NCI-H345 (cell line): Measurements from ENCODE around the gene EEF1AKMT4.

Source experiments
- DNase-seq: peaks from one replicate; lab custom pipeline; 2025; lab: John Stamatoyannopoulos, UW

EEF1AKMT4 gene

DNA sequence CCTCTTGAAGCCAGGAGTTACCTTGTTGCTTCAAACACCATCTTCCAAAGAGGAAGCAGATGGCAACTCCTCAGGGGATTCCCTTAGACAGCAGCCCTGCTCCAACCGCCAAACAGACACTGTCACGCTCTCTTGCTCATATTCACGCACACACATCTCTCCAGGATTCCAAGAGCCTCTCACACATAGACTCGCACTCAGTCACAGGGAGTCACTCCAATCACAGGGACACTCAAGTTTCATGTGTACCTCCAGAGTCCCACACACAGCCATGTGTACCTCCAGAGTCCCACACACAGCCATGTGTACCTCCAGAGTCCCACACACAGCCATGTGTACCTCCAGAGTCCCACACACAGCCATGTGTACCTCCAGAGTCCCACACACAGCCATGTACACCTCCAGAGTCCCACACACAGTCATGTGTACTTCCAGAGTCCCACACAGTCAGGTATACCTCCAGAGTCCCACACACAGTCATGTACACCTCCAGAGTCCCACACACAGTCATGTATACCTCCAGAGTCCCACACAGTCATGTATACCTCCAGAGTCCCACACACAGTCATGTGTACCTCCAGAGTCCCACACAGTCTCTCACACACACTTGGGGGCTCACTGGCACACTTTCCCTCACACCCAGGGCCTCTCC lies 14.0 kb upstream of the EEF1AKMT4 start:
- DNase-seq, result peak; percentile 51

- DNase-seq, result no peak
These were observed 13.4 kb upstream of the EEF1AKMT4 start for GRCh38 chr3:184236033-184236410.

DNA sequence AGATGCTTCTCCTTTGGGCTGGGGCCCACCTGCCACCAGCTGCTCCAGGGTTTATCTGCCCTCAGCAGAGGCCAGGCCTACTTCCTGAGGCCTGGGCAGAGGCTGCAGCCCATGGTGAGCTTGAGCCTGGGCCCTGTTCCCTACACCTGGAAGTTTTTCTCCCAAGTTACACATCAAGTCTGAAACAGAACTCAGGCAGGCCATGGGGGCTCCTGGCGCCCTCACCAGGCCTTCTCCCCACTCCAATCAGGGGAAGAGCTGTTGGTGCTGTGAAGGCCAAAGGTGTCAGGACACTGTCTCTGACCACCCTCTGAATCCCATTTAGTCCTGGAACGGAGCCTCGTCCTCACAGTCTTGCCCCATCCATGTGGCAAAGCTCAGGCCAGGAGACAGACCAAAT lies 12.8 kb upstream of the EEF1AKMT4 start:
- DNase-seq, result no peak

- DNase-seq, result no peak
These were observed 12.3 kb upstream of the EEF1AKMT4 start for GRCh38 chr3:184237211-184237610.

DNA sequence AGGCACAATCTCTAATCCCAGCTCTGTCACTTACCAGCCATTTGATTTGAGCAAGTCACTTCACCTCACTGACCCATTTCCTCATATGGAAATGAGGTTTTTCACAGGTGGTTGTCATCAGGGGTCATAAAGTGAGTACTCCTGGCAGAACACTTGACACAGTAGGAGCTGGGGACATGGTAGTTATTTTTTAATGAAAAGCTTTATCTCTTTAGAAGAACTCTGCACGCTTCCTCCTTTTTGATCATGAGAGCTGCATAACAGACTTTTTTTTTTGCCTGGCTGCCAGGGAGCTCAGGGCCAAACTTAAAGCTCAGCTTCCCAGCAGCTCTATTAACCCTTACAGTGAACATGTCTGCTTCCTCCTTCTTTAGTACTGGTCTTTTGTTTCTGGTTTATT lies 11.7 kb upstream of the EEF1AKMT4 start:
- no peak for DNase-seq

DNA sequence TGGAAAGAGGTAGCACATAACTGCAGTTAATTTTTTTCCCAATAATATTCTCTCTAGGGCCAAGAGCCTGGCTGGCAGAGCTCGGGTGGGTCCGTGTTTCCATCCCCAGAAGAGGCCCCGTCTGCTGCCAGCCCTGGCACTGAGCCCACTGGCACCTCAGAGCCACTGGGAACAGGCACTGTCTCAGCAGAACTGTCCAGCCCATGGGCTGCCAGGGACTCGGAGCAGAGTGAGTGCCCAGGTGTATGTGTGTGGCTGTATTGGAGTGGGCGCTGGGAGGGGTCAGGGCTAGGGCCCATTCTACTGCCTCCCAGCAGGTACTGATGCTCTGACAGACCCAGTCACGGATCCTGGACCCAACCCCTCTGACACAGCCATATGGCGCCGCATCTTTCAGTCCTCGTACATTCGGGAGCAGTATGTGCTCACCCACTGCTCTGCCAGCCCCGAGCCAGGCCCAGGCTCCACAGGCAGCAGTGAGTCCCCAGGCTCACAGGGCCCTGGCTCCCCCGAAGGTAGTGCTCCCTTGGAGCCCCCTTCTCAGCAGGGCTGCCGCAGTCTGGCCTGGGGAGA lies 11.1 kb upstream of the EEF1AKMT4 start:
- DNase-seq, result no peak

GRCh38 chr3:184239221-184239620 lies 10.3 kb upstream of the EEF1AKMT4 start:
- DNase-seq, result no peak

DNA sequence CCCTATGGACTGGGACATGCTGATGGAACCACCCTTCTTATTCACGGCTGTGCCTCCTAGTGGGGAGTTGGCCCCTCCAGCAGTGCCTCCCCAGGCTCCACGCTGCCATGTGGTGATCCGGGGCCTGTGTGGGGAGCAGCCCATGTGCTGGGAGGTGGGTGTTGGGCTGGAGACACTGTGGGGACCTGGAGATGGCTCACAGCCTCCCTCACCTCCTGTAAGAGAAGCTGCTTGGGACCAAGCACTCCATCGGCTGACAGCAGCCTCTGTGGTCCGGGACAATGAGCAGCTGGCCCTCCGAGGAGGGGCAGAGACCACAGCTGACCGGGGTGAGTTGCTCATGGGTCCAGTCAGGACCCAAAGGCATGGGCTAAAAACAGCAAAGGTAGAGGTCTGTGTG lies 9.8 kb upstream of the EEF1AKMT4 start:
- no peak for DNase-seq

GRCh38 chr3:184240384-184241140 lies 8.9 kb upstream of the EEF1AKMT4 start:
- no peak for DNase-seq

- no peak for DNase-seq
These were observed 8.4 kb upstream of the EEF1AKMT4 start for GRCh38 chr3:184241141-184241446.

GRCh38 chr3:184241447-184242296 lies 7.8 kb upstream of the EEF1AKMT4 start:
- DNase-seq, result no peak

DNA sequence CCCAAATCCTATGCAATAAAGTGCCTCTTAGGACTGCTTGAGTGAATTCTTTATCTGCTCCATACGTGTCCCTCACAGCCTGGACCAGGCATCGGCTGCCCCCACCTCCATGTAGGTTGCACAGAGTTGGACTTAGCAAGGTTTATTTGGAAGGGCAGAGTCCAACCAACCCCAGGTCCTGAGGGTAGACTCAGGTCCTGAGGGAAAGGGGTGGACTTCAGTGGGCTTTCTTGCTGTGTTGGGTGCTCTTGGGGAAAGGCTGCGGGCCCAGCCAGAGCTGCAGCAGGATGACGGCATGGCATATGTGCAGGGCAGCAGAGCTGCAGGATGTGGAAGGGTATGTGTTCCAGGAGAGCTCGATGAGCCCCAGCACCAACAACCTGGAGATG lies 7.2 kb upstream of the EEF1AKMT4 start:
- DNase-seq, result no peak

DNA sequence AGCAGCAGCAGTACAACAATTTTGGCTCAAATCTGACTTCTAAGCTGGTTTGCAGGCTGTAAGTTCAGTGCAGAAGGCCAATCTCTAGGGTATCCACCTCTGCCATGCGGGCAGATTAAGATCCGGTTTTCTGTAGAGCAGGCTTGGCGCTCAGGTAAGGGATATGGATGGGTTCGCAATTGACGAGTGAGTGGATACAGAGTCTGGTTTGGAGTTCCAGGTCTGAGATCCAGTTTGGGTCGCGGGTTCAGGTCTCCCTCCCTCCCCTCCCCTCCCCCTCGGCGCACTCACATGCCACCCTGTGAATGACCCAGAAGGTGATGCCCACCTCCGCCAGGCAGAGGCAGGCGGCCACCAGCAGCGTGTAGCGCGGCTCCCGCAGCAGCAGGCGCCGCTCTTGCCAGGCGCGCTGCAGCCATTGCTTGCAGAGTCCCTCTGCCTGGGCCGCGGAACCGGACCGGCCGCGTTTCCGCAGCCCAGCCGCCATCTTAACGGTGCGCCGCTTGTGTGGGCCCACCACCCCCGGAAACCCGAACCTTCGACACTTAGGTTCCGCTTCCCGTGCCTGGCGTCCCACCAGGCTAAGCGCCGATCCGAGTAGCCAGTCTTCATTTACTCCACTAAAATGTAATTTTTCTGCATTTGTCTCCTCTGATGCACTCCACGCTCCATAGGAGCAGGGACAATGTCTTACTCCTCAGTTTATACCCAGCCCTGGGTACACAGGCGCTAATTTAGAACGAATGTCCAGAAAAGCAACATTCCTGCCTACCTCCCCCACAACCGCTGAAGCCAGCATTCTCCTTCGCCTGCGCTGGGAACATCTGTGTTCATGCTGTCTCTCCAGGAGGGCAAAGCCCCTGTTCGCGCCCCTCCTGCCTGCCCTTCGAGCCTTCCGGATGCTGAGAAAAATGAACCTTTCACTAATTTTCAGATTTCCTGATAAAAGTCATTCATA lies 739 bp upstream of the EEF1AKMT4 start, which contains the start of gene ALG3:
Gene ALG3, minus strand, starts transcription at position 509 of the 958 bp plus-strand sequence. Its CDS starts 22 bp downstream, at position 487.
- peak; percentile 93 for DNase-seq

GRCh38 chr3:184250167-184250828 lies 826 bp downstream of the EEF1AKMT4 start:
- peak; percentile 96 for DNase-seq

DNA sequence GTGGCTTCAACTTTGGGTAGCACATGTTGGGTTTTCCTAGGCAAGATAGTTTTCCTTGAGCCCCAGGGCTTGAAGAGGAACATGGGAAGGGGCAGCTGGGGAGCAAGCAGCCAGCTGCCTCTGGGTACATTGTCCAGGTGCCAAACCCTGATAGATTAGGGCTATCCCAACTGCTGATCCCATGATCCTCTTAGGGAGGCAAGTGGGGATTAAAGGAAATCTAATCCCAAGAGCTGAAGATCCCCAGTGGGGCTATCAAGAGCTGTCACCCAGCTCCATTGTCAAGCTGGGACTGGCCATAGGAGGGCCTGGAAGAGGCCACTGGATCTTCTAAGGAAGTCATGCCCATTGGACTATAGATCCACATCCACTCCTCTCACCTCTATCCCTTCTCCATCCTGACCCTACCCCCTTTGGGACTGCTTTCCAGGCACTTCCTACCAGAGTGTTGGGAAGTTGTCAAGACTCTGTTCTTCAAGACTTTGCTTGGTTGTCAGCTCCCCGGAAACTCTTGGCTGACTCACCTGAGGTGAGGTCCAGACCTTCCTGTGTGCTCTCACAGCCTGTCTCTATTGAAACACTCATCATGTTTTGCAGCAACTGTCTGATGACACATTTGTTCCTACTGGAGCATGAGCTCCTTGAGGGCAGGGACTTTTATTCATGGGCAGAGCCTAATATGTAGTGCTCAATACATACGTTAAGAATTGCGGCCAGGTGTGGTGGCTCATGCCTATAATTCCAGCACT lies 6.0 kb downstream of the EEF1AKMT4 start:
- no peak for DNase-seq

- DNase-seq, result no peak
These were observed 7.8 kb downstream of the EEF1AKMT4 start for GRCh38 chr3:184257083-184257915.

- no peak for DNase-seq
These were observed 9.5 kb downstream of the EEF1AKMT4 start for GRCh38 chr3:184258926-184259325.

GRCh38 chr3:184259396-184259877 lies 10.0 kb downstream of the EEF1AKMT4 start:
- no peak for DNase-seq
